GM10266 (cell line): ENCODE measurements around the gene CMSS1.

Experiments used
- DNase-seq: peaks from one replicate; pipeline ENCODE4 v3.0.0; 2012; ENCODE audit errors: extremely low spot score
- CTCF ChIP-seq: IDR thresholded peaks from 2 replicates; pipeline ENCODE4 v1.5.1; 2012; ENCODE audit warnings: mild to moderate bottlenecking, low read depth; ENCODE audit not compliant: control insufficient read depth, insufficient read depth; ENCODE audit errors: missing control alignments

The CMSS1 gene

DNA sequence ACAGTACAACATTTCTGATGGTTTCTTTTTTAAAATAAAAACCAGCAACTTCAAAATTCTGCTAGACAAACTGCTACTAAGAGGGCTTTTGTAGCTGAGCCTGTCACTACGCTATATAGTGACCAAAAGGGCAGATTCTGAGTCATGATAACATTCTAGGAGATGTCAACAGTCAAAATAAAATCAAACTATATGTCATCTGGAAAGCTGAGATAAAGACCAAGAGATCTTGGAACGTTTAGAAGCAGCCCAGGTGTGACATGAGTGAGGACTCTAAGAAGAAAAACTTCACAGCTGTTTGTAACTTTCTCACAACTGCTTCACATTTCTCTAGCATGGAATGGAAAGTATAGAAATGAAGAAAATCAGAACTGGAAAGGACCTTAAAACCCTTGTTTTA is 212.0 kb downstream of the CMSS1 start:
- no peak for DNase-seq
- TF ChIP-seq CTCF = no peak

DNA sequence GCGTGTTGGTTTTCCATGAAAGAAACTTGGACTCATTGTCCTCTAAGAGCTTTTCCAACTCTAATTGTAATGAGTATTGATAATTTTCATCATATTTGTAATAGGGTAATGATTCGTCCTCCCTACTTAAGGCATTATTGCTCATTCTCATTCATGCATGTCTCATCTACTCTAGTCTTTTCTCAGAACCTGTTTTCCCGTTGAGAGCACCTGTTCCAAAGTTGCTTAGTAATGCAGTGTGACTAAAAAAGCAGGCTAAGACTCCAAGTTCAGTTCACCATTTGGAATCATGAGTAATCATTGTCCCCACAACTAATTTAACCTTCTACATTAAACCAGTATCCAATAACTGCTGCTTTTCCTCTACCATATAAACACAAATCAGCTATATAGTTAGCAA is 212.7 kb downstream of the CMSS1 start:
- no peak for TF ChIP-seq CTCF
- no peak for DNase-seq

DNA sequence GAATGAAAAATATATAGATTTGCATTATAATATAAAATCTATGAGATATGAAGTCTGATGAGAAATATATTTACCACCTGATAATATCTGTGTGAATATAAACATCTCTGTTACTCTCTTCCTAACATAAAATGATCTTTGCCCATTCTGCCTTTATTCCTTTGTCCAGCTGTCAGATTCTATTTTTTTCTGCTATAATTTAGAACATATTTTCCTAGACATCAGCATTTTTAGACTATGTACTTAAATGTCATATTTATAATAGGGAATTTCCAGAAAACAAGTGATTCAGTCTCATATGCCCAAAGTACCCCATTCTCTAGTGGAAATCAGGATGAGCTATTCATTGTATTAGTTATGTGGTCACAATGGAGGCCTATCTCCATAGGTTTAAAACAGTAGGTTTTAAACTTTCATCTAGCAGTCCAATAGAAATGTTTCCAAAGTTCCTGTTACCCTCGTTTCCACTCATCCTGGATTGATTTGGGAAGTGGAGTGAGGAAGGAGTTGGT is 213.3 kb downstream of the CMSS1 start:
- DNase-seq = no peak
- TF ChIP-seq CTCF = no peak

DNA sequence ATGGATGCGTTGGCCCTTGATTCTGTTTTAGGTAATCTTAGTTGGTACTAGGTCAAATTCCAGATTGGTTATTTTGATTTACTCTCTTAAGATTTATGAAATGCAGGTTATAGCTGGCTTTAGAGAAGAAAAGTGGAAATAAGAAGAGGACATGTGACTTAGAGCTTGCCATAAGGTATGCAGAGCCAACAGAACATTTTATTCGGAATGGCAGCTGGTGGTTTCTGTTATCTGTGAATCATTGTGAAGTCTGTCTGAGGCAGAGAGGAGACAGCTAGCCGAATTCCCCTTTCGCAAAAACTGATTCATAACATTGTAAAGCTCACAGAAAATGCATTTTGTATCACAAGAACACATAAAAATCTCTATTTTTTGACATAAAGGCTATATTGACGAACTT is 214.6 kb downstream of the CMSS1 start:
- TF ChIP-seq CTCF = no peak
- DNase-seq = no peak

GRCh38 chr3:100033184-100033583 is 215.5 kb downstream of the CMSS1 start:
- no peak for DNase-seq
- no peak for TF ChIP-seq CTCF

- no peak for TF ChIP-seq CTCF
- DNase-seq = no peak
Measured at GRCh38 chr3:100033903-100034471, 216.3 kb downstream of the CMSS1 start.

DNA sequence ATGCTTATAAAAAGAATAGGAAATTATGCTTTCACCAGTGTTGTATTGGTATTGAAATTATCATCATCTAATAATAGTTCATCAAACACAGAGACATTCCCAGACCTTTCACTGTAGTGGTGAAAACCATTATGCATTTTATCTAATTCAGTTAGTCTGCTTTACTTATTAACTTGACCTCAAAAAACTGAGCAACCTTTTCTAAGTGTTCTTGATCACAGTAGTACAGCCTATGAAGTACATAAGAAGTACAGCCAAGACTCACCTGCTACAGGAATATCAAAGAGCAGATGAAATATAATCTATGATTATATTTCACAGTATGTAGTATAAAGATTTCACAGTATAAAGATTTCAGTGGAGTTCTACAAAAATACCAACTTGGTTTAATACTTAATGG is 221.4 kb downstream of the CMSS1 start:
- no peak for TF ChIP-seq CTCF
- DNase-seq = no peak
